A673 (cell line): ENCODE data around the gene INPP4B. TPM values are rescaled to one million over a fixed set of nuclear protein-coding genes. Genes with fewer than 3 reads are reported as not detected.
A peak's percentile ranks its signal among the peaks of the same experiment; 100 is the strongest.

ENCODE experiments used
- BruUV-seq: library from RNA; stranded (reverse); fragments of 400-500 nt; replicated peaks from 2 replicates; lab custom pipeline; 2021; lab: Mats Ljungman, UMichigan
- CTCF ChIA-PET: fragments of 300-600 bp; sonication (Branson Sonifier 250); formaldehyde crosslinking; loops from one replicate; lab custom pipeline; 2022; ENCODE audit warnings: antibody characterized with exemption; lab: Charles Lee
- POLR2A ChIA-PET: fragments of 300-600 bp; sonication (Branson Sonifier 250); formaldehyde crosslinking; loops from one replicate; lab custom pipeline; 2022; ENCODE audit warnings: antibody characterized with exemption; ENCODE audit not compliant: low non-redundant PET; lab: Charles Lee
- DNase-seq: peaks from one replicate; pipeline ENCODE4 v3.0.0-alpha.2; 2015; ENCODE audit warnings: low spot score
- H3K27ac ChIP-seq: fragments of 200-600 bp; sonication (generic); 2 replicates; pipeline ENCODE4 v1.5.1; 2016; ENCODE audit warnings: mixed run types, low read depth, mild to moderate bottlenecking, mixed read lengths, antibody characterized with exemption, low read length; ENCODE audit not compliant: poor library complexity, severe bottlenecking
- H3K27me3 ChIP-seq: fragments of 200-600 bp; sonication (generic); replicated peaks from 2 replicates; pipeline ENCODE4 v1.6.1; 2017; ENCODE audit warnings: mixed run types, low read depth, mild to moderate bottlenecking, mixed read lengths, antibody characterized with exemption, low read length; ENCODE audit not compliant: insufficient read depth, poor library complexity
- H3K36me3 ChIP-seq: fragments of 200-600 bp; sonication (generic); 2 replicates; pipeline ENCODE4 v1.6.1; 2016; ENCODE audit warnings: mixed run types, mild to moderate bottlenecking, mixed read lengths, antibody characterized with exemption, low read length; ENCODE audit not compliant: insufficient read depth, poor library complexity, severe bottlenecking
- H3K4me1 ChIP-seq: fragments of 200-600 bp; sonication (generic); 2 replicates; pipeline ENCODE4 v1.6.1; 2017; ENCODE audit warnings: mixed run types, mild to moderate bottlenecking, mixed read lengths, antibody characterized with exemption, low read length; ENCODE audit not compliant: insufficient read depth, poor library complexity, severe bottlenecking
- H3K4me3 ChIP-seq: fragments of 200-600 bp; sonication (generic); 2 replicates; pipeline ENCODE4 v1.5.1; 2016; ENCODE audit warnings: low read depth, mixed run types, mild to moderate bottlenecking, mixed read lengths, low read length; ENCODE audit not compliant: poor library complexity, severe bottlenecking
- H3K9me3 ChIP-seq: fragments of 200-600 bp; sonication (generic); 2 replicates; pipeline ENCODE4 v1.6.1; 2016; ENCODE audit warnings: mixed run types, low read depth, mild to moderate bottlenecking, mixed read lengths, antibody characterized with exemption, low read length; ENCODE audit not compliant: poor library complexity, severe bottlenecking
- EZH2 ChIP-seq: fragments of 200-600 bp; sonication (generic); IDR thresholded peaks from 2 replicates; pipeline ENCODE4 v1.6.1; 2017; ENCODE audit warnings: borderline replicate concordance, low read depth, mild to moderate bottlenecking, mixed read lengths, antibody characterized with exemption, low read length; ENCODE audit not compliant: poor library complexity, severe bottlenecking
- intact Hi-C: fragments of 100-400 bp; cut with micrococcal nuclease; formaldehyde crosslinking; loops from one replicate; pipeline ENCODE4 v1.10.0; 2022; ENCODE audit not compliant: unreplicated experiment
- total RNA-seq: library from RNA; stranded (reverse); gene quantifications from 2 replicates; pipeline ENCODE4 v1.2.3, GENCODE V29; 2021
- TF ChIP-seq, protein P1 (sequence below): fragments of 300-800, 200-600 bp; sonication (generic); conservative IDR thresholded peaks from 2 replicates; pipeline ENCODE4 v1.5.1; 2017; ENCODE audit warnings: low read depth, mild to moderate bottlenecking, antibody characterized with exemption, low read length, moderate library complexity, mixed read lengths

The INPP4B gene
- total RNA-seq, 1 experiment from 2014 or later, result 13.1 TPM

DNA sequence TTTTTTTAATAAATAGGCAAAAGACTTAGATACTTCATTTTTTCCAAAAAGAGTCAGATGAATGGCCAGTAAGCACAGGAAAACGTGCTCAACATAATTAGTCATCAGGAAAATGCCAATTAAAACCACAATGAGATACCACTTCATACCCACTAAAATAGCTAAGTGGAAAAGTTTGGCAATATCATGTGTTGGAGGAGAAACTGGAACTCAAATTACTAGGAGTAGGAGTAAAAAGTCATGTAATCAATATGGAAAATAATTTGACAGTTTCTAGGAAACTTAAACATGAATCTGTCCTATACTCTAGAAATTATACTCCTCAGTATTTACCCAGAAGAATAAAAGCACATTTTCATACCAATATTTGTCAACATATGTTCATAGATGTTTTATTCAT, 449.8 kb downstream of the INPP4B start:
- peak; percentile 69 for DNase-seq
- POLR2A ChIA-PET, result no interaction called here
- Histone ChIP-seq H3K27ac (no peak overlapping the region), H3K27me3 (no peaks in the 10 kb centered on the region), H3K4me3 (no peak overlapping the region), H3K4me1 (peaks cover 24% of the 10 kb centered on the region), H3K36me3 (no peaks in the 10 kb centered on the region), H3K9me3 (no peaks in the 10 kb centered on the region)
- CTCF ChIA-PET, result no interaction called here
- no peak for TF ChIP-seq EZH2
- BruUV-seq, result no TSS peak
- intact Hi-C loops, result no loop called here

DNA sequence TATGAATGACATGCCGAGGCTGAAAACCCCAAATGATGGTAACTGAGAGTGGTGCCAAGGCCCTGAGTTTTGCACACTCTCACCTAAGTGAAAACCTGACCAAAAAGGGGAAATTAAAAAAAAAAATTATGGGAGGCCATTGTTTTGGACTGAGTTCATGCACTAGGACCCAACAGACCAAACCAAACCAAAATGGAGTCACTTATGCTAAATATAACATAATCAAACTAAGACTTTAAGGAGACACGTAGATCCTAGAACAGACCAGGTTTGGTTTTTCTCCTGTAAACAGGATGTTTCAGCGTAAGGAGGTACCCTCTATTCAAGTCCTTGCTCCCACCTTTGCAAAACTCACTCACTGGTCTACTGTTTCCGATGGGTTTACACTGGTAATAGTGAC, 453.0 kb downstream of the INPP4B start:
- peaks cover 6% of the 10 kb centered on the region for H3K9me3 ChIP-seq
- ChIA-PET CTCF (no interaction called here), POLR2A (no interaction called here)
- TF ChIP-seq, protein P1, sequence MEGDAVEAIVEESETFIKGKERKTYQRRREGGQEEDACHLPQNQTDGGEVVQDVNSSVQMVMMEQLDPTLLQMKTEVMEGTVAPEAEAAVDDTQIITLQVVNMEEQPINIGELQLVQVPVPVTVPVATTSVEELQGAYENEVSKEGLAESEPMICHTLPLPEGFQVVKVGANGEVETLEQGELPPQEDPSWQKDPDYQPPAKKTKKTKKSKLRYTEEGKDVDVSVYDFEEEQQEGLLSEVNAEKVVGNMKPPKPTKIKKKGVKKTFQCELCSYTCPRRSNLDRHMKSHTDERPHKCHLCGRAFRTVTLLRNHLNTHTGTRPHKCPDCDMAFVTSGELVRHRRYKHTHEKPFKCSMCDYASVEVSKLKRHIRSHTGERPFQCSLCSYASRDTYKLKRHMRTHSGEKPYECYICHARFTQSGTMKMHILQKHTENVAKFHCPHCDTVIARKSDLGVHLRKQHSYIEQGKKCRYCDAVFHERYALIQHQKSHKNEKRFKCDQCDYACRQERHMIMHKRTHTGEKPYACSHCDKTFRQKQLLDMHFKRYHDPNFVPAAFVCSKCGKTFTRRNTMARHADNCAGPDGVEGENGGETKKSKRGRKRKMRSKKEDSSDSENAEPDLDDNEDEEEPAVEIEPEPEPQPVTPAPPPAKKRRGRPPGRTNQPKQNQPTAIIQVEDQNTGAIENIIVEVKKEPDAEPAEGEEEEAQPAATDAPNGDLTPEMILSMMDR, result no peak
- TF ChIP-seq EZH2, result no peak
- H3K4me3 ChIP-seq, result no peak overlapping the region
- DNase-seq, result no peak
- no peak overlapping the region for H3K27ac ChIP-seq
- no peaks in the 10 kb centered on the region for H3K27me3 ChIP-seq
- no peaks in the 10 kb centered on the region for H3K36me3 ChIP-seq
- peaks cover 6% of the 10 kb centered on the region for H3K4me1 ChIP-seq
- intact Hi-C loops, result no loop called here
- no TSS peak for BruUV-seq

DNA sequence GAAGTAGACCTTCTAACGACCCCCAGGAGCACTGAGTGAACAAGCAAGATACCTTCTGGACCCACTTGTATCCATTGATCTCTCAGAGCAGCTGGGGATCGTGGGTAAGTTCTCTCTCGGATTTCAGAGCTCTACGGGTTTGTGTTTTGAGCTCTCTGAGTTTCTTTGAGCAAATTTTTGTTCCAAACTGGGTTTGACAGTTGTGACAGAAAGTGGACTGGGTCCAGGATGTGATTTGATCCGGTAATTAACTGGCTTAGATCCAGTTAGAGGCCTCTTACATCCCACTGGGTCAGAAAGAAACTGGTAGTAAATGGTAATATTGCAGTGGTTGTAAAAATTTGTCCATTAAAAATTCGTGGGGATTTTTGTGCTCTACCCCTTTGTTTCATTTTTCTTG, 459.2 kb downstream of the INPP4B start:
- DNase-seq, result no peak

More for the DNA sequence above, 459.2 kb downstream of the INPP4B start:
- no peak overlapping the region for H3K27ac ChIP-seq
- no peak overlapping the region for H3K4me3 ChIP-seq
- BruUV-seq, result no TSS peak
- no peaks in the 10 kb centered on the region for H3K4me1 ChIP-seq
- TF ChIP-seq, protein P1, result no peak
- no peak for TF ChIP-seq EZH2
- H3K27me3 ChIP-seq, result no peaks in the 10 kb centered on the region
- CTCF ChIA-PET, result no interaction called here
- intact Hi-C loops, result no loop called here
- H3K36me3 ChIP-seq, result no peaks in the 10 kb centered on the region
- peaks cover 6% of the 10 kb centered on the region for H3K9me3 ChIP-seq
- POLR2A ChIA-PET, result no interaction called here
